SK-N-SH (cell line): ENCODE results near the gene C1D.

Experiments
- RAD21 ChIP-seq: IDR thresholded peaks from 2 replicates; pipeline ENCODE4 v1.6.1; 2012; ENCODE audit warnings: mild to moderate bottlenecking, low read length
- TF ChIP-seq, protein P1 (sequence below): IDR thresholded peaks from 2 replicates; pipeline ENCODE4 v1.4.0; 2012; ENCODE audit warnings: low read depth

DNA sequence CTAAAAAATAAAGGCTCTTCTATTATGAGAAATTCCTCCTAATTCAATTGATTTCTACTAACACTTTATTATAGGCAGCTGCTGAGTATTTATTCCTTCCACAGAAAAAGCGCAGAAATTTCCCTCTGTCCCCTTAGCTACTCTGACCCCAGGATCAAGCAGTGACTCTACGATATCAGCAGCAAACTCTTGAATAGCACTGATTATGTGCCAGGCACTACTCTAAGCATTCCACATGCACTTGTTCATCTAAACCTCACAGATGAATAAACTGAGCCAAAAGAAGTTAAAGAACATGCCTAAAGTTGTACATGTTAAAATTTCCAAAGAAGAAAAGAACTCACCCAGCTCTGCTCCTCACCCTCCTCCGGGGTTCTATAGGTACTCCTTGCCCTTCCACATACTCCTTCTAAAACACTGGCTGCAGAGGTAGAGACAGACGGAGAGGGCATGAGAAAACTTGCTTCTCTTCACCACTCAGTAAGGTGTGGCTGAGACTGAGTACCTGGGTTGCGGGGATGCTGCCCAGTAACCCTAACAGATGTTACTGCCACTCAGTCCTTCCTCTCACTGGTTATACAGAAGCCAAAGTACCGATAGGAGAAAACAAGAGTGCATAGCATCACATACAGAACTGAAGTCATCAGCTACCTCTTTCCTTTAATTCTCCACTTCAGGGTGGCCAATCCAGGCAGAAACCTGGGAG lies 9.9 kb downstream of the C1D start:
- TF ChIP-seq RAD21, result no peak
- TF ChIP-seq, protein P1, sequence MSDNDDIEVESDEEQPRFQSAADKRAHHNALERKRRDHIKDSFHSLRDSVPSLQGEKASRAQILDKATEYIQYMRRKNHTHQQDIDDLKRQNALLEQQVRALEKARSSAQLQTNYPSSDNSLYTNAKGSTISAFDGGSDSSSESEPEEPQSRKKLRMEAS, result no peak
